ENCODE results near the gene TMEM51.

- no peak for TF ChIP-seq CTCF (IDR thresholded peaks at IDR 0.05; ENCODE audit: insufficient read depth, low read length)
- TF ChIP-seq POLR2AphosphoS5 (IDR thresholded peaks at IDR 0.05; ENCODE audit: low read depth): no peak
Observed at GRCh38 chr1:15213341-15213821, 59.8 kb downstream of the TMEM51 start.
